ENCODE data around the gene IGF2BP1. TPM values are rescaled to one million over a fixed set of nuclear protein-coding genes. Genes with fewer than 3 reads are reported as not detected.

The IGF2BP1 gene
- total RNA-seq, 1 donor from 2014 or later: 260 TPM

DNA sequence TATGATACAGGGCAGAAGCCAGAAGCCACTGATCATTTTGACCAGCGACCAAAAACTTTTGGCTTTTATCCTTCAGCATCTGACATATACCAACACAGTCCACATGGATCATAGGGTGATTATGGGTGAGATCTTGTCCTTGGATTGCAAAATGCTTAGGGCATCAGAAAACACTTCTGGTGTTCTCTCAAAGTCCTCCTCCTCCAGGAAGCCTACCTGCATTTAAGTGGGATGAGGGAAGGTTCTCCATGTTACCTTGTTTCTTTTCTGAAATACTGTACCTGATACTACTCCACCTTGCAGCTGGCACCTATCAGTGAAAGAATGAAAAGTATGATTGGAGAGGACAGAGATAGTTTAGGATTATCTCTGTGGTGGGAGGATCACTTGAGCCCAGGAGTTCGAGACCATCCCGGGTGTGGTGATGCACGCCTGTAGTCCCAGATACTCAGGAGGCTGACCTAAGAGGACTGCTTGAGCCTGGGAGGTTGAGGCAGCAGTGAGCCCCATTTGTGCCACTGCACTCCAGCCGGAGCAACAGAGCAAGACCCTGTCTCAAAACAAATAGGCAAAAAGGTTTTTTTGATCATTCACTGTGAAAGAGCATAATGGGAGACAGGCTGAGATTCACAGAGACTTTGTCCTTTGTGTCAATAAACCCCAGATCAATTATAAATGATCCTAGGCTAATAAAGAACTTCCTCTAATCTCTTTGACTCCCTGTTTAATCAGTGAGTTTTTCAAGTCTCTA lies 88.6 kb downstream of the IGF2BP1 start:
- no peaks in the 10 kb centered on the region for H3K4me1 ChIP-seq (ENCODE audit: insufficient read depth, low read length)
- FAIRE-seq: no peak
- peaks cover 5% of the 10 kb centered on the region for H3K27me3 ChIP-seq (ENCODE audit: insufficient read depth, low read length)
- H3K9me3 Mint-ChIP-seq (ENCODE audit: unreplicated experiment): peaks cover 10% of the 10 kb centered on the region
- H3K27me3 Mint-ChIP-seq (ENCODE audit: low read depth, unreplicated experiment): peaks cover 23% of the 10 kb centered on the region
- DNase-seq (ENCODE audit: low read depth): no peak
- no peak overlapping the region for H3K27ac Mint-ChIP-seq (ENCODE audit: unreplicated experiment)
- H3K36me3 Mint-ChIP-seq (ENCODE audit: low read depth, unreplicated experiment): peaks cover 3% of the 10 kb centered on the region
- H3K79me2 ChIP-seq (ENCODE audit: insufficient read depth, low read length): no peaks in the 10 kb centered on the region
- H4K20me1 ChIP-seq (ENCODE audit: insufficient read depth, low read length): no peaks in the 10 kb centered on the region
- H3K4me3 Mint-ChIP-seq (ENCODE audit: unreplicated experiment): no peak overlapping the region
- no peak overlapping the region for H3K9ac ChIP-seq (ENCODE audit: low read length)
- H3K27ac ChIP-seq (ENCODE audit: low read depth, low read length): no peak overlapping the region
- TF ChIP-seq CTCF (IDR thresholded peaks at IDR 0.05; ENCODE audit: insufficient read depth, low read depth, low read length) (no peak), EZH2 (IDR thresholded peaks at IDR 0.05; ENCODE audit: insufficient read depth, low read length) (no peak)
- no peaks in the 10 kb centered on the region for H3K36me3 ChIP-seq (ENCODE audit: insufficient read depth, low read length)
- H3K4me2 ChIP-seq (ENCODE audit: low read length): no peak overlapping the region
- H3K4me3 ChIP-seq (ENCODE audit: insufficient read depth, low read depth, low read length): no peak overlapping the region
- H3K4me1 Mint-ChIP-seq (ENCODE audit: low read depth, unreplicated experiment): peaks cover 2% of the 10 kb centered on the region
- H2AFZ ChIP-seq (ENCODE audit: low read depth, low read length): no peak overlapping the region
- H3K9me3 ChIP-seq (ENCODE audit: insufficient read depth, low read depth, low read length): no peaks in the 10 kb centered on the region

- no peak overlapping the region for H3K27ac Mint-ChIP-seq (ENCODE audit: unreplicated experiment)
- H3K36me3 Mint-ChIP-seq (ENCODE audit: low read depth, unreplicated experiment): peaks cover 3% of the 10 kb centered on the region
- TF ChIP-seq EZH2 (IDR thresholded peaks at IDR 0.05; ENCODE audit: insufficient read depth, low read length): no peak
- TF ChIP-seq CTCF (IDR thresholded peaks at IDR 0.05; ENCODE audit: insufficient read depth, low read depth, low read length): no peak
Measured at GRCh38 chr17:49086316-49086605, 89.1 kb downstream of the IGF2BP1 start.

DNA sequence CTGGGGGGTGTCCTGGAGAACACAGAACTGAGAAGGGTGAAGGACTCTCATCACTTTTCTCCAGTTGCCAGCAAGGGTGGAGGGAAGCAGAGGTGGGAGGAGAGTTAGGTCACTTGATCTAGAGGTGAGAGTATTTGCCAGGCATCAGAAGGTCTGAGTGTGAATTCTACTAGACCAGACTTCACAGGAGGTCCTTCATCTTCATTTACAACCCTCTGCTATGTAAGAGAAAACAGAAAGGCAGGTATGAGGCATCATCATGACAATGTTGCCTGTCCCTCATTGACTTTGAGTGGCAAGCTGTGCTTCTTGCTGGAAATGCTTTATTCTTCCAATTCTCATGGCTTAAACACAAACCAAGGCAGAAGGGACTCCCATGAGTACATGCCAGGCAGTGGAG lies 89.5 kb downstream of the IGF2BP1 start:
- Mint-ChIP-seq H3K4me3 (ENCODE audit: unreplicated experiment) (no peak overlapping the region), H3K27me3 (ENCODE audit: low read depth, unreplicated experiment) (peaks cover 21% of the 10 kb centered on the region), H3K4me1 (ENCODE audit: low read depth, unreplicated experiment) (no peaks in the 10 kb centered on the region), H3K9me3 (ENCODE audit: unreplicated experiment) (peaks cover 14% of the 10 kb centered on the region), H3K27ac (ENCODE audit: unreplicated experiment) (no peak overlapping the region), H3K36me3 (ENCODE audit: low read depth, unreplicated experiment) (peaks cover 3% of the 10 kb centered on the region)
- no peak overlapping the region for H3K4me3 ChIP-seq (ENCODE audit: insufficient read depth, low read depth, low read length)
- H3K9ac ChIP-seq (ENCODE audit: low read length): no peak overlapping the region
- FAIRE-seq (no peak), DNase-seq (ENCODE audit: low read depth) (no peak)
- no peaks in the 10 kb centered on the region for H3K36me3 ChIP-seq (ENCODE audit: insufficient read depth, low read length)
- H3K4me2 ChIP-seq (ENCODE audit: low read length): no peak overlapping the region
- H3K27ac ChIP-seq (ENCODE audit: low read depth, low read length): no peak overlapping the region
- no peaks in the 10 kb centered on the region for H4K20me1 ChIP-seq (ENCODE audit: insufficient read depth, low read length)
- no peak overlapping the region for H2AFZ ChIP-seq (ENCODE audit: low read depth, low read length)
- no peaks in the 10 kb centered on the region for H3K79me2 ChIP-seq (ENCODE audit: insufficient read depth, low read length)
- peaks cover 5% of the 10 kb centered on the region for H3K27me3 ChIP-seq (ENCODE audit: insufficient read depth, low read length)
- H3K4me1 ChIP-seq (ENCODE audit: insufficient read depth, low read length): no peaks in the 10 kb centered on the region
- TF ChIP-seq CTCF (IDR thresholded peaks at IDR 0.05; ENCODE audit: insufficient read depth, low read depth, low read length) (no peak), EZH2 (IDR thresholded peaks at IDR 0.05; ENCODE audit: insufficient read depth, low read length) (no peak)
- H3K9me3 ChIP-seq (ENCODE audit: insufficient read depth, low read depth, low read length): no peaks in the 10 kb centered on the region

More at GRCh38 chr17:49086316-49086605, 89.1 kb downstream of the IGF2BP1 start:
- Histone ChIP-seq H2AFZ (ENCODE audit: low read depth, low read length) (no peak overlapping the region), H3K9ac (ENCODE audit: low read length) (no peak overlapping the region), H4K20me1 (ENCODE audit: insufficient read depth, low read length) (no peaks in the 10 kb centered on the region), H3K27me3 (ENCODE audit: insufficient read depth, low read length) (peaks cover 5% of the 10 kb centered on the region), H3K27ac (ENCODE audit: low read depth, low read length) (no peak overlapping the region), H3K4me2 (ENCODE audit: low read length) (no peak overlapping the region), H3K79me2 (ENCODE audit: insufficient read depth, low read length) (no peaks in the 10 kb centered on the region), H3K9me3 (ENCODE audit: insufficient read depth, low read depth, low read length) (no peaks in the 10 kb centered on the region), H3K4me3 (ENCODE audit: insufficient read depth, low read depth, low read length) (no peak overlapping the region), H3K4me1 (ENCODE audit: insufficient read depth, low read length) (no peaks in the 10 kb centered on the region), H3K36me3 (ENCODE audit: insufficient read depth, low read length) (no peaks in the 10 kb centered on the region)
- no peak overlapping the region for H3K4me3 Mint-ChIP-seq (ENCODE audit: unreplicated experiment)
- no peaks in the 10 kb centered on the region for H3K4me1 Mint-ChIP-seq (ENCODE audit: low read depth, unreplicated experiment)
- H3K9me3 Mint-ChIP-seq (ENCODE audit: unreplicated experiment): peaks cover 11% of the 10 kb centered on the region
- peaks cover 21% of the 10 kb centered on the region for H3K27me3 Mint-ChIP-seq (ENCODE audit: low read depth, unreplicated experiment)
- no peak for FAIRE-seq
- DNase-seq (ENCODE audit: low read depth): no peak

Data from astrocyte (in vitro differentiated cells and primary cell).